GM15510 (cell line): Measurements from ENCODE around the gene CDC45.

Experiments
- POLR2A ChIP-seq: IDR thresholded peaks from 3 replicates; pipeline ENCODE4 v1.6.1; 2011; ENCODE audit warnings: borderline replicate concordance; ENCODE audit not compliant: insufficient read length; ENCODE audit errors: extremely low read depth

The CDC45 gene

DNA sequence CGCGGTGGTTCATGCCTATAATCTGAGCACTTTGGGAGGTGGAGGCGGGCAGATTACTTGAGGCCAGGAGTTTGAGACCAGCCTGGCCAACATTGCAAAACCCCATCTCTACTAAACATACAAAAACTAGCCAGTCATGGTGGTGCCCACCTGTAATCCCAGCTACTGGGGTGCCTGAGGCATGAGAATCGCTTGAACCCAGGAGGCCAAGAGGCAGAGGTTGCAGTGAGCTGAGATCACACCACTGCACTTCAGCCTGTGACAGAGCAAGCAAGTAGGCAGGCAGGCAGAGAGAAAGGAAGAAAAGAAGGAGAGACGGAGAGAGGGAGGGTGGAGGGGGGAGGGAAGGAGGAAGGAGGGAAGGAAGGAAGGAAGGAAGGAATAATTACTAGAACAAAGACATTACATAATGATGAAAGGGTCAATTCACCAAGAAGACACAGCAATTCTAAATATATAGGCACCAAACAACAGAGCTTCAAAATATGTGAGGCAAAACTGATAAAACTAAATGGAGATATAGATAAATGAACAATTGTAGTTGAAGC, 58.3 kb downstream of the CDC45 start:
- no peak for TF ChIP-seq POLR2A

DNA sequence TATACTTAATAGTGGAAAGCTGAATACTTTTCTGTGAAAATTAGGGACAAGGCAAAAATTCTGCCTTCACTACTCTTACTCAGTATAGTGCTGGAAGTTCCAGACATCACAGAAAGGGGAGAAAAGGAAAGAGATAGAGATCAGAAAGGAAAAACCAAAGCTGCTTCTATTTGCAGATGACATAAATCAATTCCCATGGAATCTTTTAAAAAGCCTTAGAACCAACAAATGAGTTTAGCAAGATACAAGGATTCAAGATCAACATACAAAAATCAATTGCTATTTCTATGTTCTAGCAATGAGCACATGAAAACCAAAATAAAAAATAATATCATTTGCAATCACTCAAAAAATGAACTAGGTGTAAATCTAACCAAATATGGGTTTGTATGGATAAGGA, 60.7 kb downstream of the CDC45 start:
- TF ChIP-seq POLR2A: no peak

DNA sequence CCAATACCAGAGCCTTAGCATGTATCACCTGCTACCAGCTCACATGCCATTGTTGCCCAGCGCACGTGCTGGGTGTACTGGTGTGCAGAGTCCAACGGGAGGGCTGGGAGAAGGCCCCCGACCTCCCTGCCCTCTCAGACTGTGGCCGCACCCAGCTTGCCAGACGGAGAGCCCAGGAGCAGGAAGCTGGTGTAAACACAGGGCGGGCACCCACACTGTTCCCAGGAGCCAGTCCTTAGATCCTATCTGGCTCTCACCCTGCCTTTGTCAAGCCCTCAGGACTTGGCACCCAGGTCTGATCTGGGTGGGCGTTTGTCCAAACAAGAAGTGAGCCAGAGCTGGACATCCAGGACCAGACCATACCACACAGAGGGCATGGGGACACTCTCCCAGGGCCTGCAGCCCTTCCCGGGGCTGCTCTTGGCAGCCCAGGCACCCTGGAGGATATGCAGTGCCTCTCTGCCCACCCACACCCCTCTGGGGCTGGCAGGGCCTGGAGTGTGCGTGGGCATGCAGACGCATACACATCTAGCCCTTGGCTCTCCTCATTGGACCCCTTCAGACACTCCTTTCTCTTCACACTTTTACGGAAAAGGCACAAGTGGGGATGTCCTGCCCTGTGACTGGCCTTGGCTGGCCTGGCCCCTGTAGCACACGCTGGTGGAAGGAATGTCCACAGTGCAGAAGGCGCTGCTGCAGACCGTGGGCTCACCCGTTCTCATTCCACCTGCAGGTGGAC, 64.4 kb downstream of the CDC45 start:
- TF ChIP-seq POLR2A: no peak

DNA sequence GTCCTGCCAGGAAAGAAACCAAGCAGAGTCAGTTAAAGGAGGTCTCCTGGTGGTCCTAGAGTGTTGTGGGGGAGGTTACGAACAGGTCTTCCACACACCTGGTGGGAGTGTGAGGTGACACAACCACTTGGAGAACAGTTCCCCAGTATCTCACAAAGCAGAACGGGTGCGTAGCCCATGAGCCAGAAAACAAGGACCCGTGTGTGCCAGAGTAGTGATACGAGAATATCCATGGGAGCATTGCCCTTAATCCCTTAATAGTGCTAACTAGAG, 66.2 kb downstream of the CDC45 start:
- TF ChIP-seq POLR2A: no peak

DNA sequence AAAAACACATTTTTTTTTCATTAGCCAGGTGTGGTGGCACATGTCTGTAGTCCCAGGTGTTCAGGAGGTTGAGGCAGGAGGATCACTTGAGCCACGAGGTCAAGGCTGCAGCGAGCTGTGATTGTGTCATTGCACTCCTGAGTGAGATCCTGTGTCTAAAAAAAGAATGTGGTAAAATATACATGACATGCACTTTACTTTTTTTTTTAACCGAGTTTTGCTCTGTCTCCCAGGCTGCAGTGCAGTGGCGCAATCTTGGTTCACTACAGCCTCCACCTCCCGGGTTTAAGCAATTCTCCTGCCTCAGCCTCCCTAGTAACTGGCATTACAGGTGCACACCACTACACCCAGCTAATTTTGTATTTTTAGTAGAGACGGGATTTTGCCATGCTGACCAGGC, 67.0 kb downstream of the CDC45 start:
- no peak for TF ChIP-seq POLR2A

DNA sequence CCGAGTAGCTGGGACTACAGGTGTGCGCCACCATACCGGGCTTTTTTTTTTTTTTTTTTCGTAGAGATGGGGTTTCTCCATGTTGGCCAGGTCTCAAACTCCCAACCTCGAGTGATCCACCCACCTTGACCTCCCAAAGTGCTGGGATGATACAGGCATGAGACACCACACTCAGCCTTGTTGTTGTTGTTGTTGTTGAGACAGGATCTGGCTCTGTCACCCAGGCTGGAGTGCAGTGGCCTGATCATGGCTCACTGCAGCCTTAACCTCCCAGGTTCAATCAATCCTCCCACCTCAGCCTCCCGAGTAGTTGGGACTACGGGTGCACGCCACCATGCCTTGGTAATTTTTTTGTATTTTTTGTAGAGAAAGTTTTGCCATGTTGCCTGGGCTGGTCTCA, 67.9 kb downstream of the CDC45 start:
- TF ChIP-seq POLR2A: no peak

DNA sequence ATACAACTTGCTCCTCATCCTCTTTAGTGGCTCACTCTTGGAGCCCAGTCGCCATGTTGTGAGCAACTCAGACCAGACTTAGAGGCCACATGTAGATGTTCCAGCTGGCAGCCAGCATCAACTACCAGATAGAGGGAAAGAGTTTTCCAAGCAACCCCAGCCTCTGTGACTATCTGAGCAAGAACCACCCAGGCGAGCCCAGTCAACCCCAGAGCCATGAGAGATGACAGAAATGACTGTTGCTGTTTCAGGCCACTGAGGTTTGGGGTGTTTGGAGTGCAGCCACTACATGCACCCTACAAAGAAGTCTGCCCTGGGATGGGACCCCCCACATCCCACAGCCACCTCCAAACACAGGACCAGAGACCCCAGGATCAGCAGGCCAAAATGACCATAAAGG, 69.2 kb downstream of the CDC45 start:
- TF ChIP-seq POLR2A: no peak

DNA sequence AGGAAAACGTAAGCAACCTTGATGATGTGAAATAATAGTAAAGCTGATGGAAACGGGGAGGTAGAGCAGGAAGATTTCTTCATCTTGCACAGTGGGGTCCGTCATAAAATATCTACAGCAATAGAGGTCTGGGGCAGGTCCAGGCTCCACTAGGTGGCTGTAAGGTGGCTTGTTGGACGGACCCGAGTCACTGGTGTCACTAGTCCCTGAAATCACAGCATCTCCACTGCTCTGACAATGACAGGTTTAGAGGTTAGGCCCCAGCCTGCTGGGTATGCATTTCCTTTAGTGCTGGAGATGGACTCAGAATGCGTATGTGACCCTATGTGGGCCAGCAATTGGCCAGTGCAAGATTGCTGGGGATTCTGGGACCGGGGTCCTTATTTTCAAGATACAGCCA, 69.7 kb downstream of the CDC45 start:
- TF ChIP-seq POLR2A: no peak

DNA sequence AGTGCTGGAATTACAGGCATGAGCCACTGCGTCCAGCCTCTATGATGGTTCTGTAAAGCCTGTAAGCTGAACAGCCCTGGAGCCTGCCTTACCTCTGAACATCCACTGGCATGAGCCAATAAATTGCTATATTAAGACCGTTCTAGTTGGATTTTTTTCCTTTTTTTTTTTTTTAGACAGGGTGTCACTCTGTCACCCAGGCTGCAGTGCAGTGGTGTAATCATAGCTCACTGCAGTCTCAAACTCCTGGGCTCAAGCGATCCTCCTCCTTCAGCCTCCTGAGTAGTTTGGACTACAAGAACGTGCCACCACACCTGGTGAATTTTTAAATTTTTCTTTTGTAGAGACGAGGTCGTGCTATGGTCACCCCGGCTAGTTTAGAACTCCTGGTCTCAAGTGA, 70.7 kb downstream of the CDC45 start:
- TF ChIP-seq POLR2A: no peak

DNA sequence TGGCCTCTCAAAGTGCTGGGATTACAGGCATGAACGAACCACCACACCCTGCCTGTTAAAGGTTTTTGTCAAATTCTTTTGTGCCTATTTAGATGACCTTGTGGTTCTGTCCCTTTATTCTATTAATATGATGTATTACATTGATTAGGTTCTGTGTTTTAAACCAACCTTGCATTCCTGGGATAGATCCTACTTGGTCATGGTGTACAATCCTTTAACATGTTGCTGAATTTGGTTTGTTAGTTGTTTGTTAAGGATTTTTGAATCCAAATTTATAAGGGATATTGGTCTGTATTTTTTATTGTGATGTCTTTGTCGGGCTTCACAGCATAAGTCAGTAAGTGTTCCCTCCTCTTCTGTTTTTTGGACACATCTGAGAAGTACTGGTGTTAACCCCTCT, 73.5 kb downstream of the CDC45 start:
- no peak for TF ChIP-seq POLR2A

DNA sequence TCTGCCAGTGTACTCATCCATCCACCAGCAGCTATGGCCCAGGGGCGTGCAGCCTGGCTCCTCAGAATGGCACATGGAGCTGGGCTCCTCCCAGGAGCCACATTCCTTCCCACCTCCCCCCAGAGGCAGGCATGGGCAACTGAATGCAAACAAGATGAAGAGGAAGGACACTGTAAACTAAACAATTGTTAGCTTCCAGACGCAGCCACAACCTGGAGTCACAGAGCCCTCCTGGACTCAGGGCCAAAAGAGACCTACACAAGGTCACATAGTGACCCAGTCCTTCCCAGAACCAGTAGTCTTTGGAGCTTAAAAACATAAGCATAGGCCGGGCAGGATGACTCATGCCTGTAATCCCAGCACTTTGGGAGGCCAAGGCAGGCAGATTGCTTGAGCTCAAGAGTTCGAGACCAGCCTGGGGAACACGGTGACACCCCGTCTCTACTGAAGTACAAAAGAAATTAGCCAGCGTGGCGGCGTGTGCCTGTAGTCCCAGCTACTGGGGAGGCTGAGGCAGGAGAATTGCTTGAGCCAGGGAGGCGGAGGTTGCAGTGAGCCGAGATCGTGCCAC, 75.2 kb downstream of the CDC45 start:
- no peak for TF ChIP-seq POLR2A

DNA sequence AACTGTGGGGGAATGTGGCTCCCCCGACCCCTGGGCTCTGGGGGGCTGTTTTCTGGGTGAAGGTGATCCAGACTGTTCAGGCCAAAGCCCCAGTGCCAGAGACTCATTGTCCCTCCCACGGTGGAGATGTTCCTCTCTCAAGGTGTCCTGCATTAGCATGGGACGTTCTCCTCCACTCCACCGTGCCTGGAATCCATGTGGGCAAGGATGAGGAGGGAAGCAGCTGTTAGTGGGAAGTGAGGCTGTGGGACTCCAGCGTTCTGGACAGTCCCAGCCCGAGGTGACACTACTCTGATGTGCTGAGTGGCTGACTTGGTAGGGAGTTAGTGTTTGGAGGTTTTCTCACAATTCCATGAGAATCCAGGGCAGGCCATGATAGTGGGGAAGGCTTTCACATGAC, 75.9 kb downstream of the CDC45 start:
- no peak for TF ChIP-seq POLR2A

DNA sequence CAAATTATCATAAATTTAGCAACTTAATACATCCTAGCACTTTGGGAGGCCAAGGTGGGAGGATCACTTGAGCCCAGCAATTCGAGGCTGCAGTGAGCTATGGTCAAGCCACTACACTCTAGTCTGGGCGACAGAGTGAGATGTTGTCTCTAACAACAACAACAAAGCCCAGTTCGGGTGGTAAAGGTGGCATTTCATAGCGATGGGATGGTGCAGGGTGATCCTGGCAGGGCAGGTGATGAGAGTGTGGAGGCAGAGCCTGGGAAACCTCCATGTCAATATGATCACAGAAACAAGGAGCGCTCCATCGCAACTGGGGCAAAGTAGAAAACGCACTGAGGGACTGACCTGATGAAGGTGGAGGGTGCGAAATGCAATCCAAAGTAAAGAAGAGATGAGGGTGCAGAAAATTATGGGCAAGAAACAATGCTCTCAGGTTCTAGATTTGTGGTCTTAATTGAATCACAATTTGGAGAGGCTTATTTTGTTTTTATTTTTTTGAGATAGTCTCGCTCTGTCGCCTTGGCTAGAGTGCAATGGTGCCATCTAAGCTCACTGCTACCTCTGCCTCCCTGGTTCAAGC, 77.3 kb downstream of the CDC45 start:
- TF ChIP-seq POLR2A: no peak

DNA sequence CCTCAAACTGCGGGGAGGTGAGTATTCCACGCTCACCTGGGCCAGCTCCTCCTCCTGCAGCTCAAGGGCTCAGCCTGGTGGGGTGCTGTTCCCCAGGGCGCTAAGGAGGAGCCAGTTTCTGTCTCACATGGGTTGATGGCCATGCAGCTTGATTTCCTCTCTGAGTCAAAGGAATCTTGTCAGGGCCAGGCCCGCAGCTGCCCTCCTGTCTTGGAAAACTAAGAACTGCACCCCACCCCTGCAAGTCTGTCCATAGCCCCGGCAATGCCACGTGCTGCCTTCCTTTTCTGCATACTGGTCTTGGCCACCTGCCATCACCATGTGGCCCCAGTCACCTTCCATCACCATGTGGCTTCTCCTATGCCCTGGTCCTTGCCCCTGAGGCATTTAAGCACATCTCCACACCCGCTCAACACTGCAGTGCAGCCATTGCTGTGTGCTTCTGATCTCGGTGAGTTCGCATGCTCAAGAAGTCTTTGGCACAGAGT, 79.6 kb downstream of the CDC45 start:
- TF ChIP-seq POLR2A: no peak

DNA sequence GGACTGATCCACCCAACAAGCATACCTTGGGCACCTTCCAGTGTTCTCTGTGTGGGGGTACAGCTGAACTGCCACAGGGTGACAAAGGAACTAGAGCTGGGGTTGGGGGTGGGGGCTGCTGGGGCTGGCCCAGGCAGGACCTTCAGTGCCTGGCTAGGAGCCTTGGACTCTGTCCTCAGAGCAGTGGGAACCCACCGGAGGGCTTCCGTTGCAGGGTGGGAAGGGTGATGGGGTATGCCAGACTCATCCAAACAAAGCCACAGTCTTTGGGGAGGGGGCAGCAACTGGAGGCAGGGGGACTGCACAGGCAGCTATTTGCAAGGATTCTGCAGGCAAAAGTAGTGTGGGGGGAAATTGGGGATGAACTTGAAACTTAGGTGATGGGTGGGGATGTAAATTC, 80.2 kb downstream of the CDC45 start:
- no peak for TF ChIP-seq POLR2A
